CD14-positive monocyte (primary cell): ENCODE data around the gene DGKB. TPM values are rescaled to one million over a fixed set of nuclear protein-coding genes. Genes with fewer than 3 reads are reported as not detected.

Experiments
- DNase-seq, 3 donors: peaks; one replicate each; pipeline ENCODE4 v3.0.0-alpha.2; 2011 to 2022
- H2AFZ ChIP-seq: 2 replicates; pipeline ENCODE4 v1.6.0; 2012; ENCODE audit warnings: mild to moderate bottlenecking, low read depth, low read length, inconsistent platforms; ENCODE audit not compliant: insufficient read depth, poor library complexity, severe bottlenecking
- H3K27ac ChIP-seq, 2 donors: 1 replicate in 1 of 2; 2 replicates in 1 of 2; pipeline ENCODE4 v1.5.1; 2012 to 2013; ENCODE audit warnings: low read length in 2 of 2, control low read depth in 1 of 2, inconsistent platforms in 1 of 2, low read depth in 1 of 2, mild to moderate bottlenecking in 1 of 2
- H3K27me3 ChIP-seq, 2 donors: one replicate each; pipeline versions ENCODE4 v1.6.0 to v1.6.1; 2011 to 2013; ENCODE audit warnings: low read length in 2 of 2; ENCODE audit not compliant: control insufficient read depth in 2 of 2, insufficient read depth in 2 of 2
- H3K36me3 ChIP-seq, 2 donors: replicated peaks in 1 of 2; 1 replicate in 1 of 2; 2 replicates in 1 of 2; pipeline versions ENCODE4 v1.5.1 to v1.6.1; 2012 to 2013; ENCODE audit warnings: low read length in 2 of 2, control low read depth in 1 of 2, inconsistent platforms in 1 of 2, mild to moderate bottlenecking in 1 of 2; ENCODE audit not compliant: insufficient read depth in 2 of 2, control insufficient read depth in 1 of 2
- H3K4me1 ChIP-seq, 2 donors: 1 replicate in 1 of 2; 2 replicates in 1 of 2; pipeline versions ENCODE4 v1.5.1 to v1.6.1; 2012 to 2013; ENCODE audit warnings: low read length in 2 of 2, control low read depth in 1 of 2, inconsistent platforms in 1 of 2, mild to moderate bottlenecking in 1 of 2, moderate library complexity in 1 of 2; ENCODE audit not compliant: insufficient read depth in 2 of 2, control insufficient read depth in 1 of 2
- H3K4me2 ChIP-seq: replicated peaks from 2 replicates; pipeline ENCODE3; 2012; ENCODE audit warnings: low read length, moderate library complexity, mild to moderate bottlenecking; ENCODE audit not compliant: poor library complexity, severe bottlenecking; ENCODE audit errors: extremely low read depth
- H3K4me3 ChIP-seq, 3 experiments: fragments of 200-600 bp in 1 of 3; sonication (generic) in 1 of 3; replicated peaks in 1 of 3; 1 replicate in 2 of 3; 2 replicates in 1 of 3; pipeline ENCODE4 v1.5.1; 2011 to 2013; ENCODE audit warnings: low read length in 3 of 3, mild to moderate bottlenecking in 3 of 3, control low read depth in 2 of 3, low read depth in 2 of 3, inconsistent platforms in 1 of 3, moderate library complexity in 1 of 3
- H3K79me2 ChIP-seq: 2 replicates; pipeline ENCODE4 v1.6.0; 2012; ENCODE audit warnings: mild to moderate bottlenecking, control low read depth, inconsistent platforms, low read length, moderate library complexity; ENCODE audit not compliant: insufficient read depth
- H3K9ac ChIP-seq: 2 replicates; pipeline ENCODE4 v1.6.0; 2017; ENCODE audit warnings: low read length, mild to moderate bottlenecking; ENCODE audit not compliant: insufficient read depth, poor library complexity, severe bottlenecking
- H3K9me3 ChIP-seq, 2 donors: replicated peaks in 1 of 2; 1 replicate in 1 of 2; 2 replicates in 1 of 2; pipeline versions ENCODE4 v1.5.1 to v1.6.1; 2012 to 2013; ENCODE audit warnings: low read length in 2 of 2, control low read depth in 1 of 2; ENCODE audit not compliant: control insufficient read depth in 1 of 2, insufficient read depth in 1 of 2
- H4K20me1 ChIP-seq: 2 replicates; pipeline ENCODE4 v1.6.0; 2012; ENCODE audit warnings: mild to moderate bottlenecking, low read length, control low read depth, moderate library complexity; ENCODE audit not compliant: insufficient read depth
- H3K27ac Mint-ChIP-seq, 7 donors: one replicate each; pipeline ENCODE4 v1.8.0; 2020; ENCODE audit warnings: mild to moderate bottlenecking in 7 of 7, mixed read lengths in 7 of 7, moderate library complexity in 6 of 7, inconsistent platforms in 2 of 7
- H3K27me3 Mint-ChIP-seq, 3 donors: one replicate each; pipeline ENCODE4 v1.8.0; 2021 to 2022; ENCODE audit warnings: low read depth in 3 of 3, mild to moderate bottlenecking in 3 of 3, mixed read lengths in 3 of 3, moderate library complexity in 3 of 3, inconsistent platforms in 1 of 3
- H3K36me3 Mint-ChIP-seq, 2 donors: one replicate each; pipeline ENCODE4 v1.8.0; 2020; ENCODE audit warnings: mixed read lengths in 2 of 2, inconsistent platforms in 1 of 2, mild to moderate bottlenecking in 1 of 2
- H3K4me1 Mint-ChIP-seq: one replicate; pipeline ENCODE4 v1.8.0; 2020; ENCODE audit warnings: mild to moderate bottlenecking, mixed read lengths
- H3K4me3 Mint-ChIP-seq, 2 donors: one replicate each; pipeline ENCODE4 v1.8.0; 2020; ENCODE audit warnings: mild to moderate bottlenecking in 2 of 2, mixed read lengths in 2 of 2, moderate library complexity in 1 of 2
- H3K9me3 Mint-ChIP-seq, 7 donors: one replicate each; pipeline ENCODE4 v1.8.0; 2020 to 2022; ENCODE audit warnings: mixed read lengths in 7 of 7, mild to moderate bottlenecking in 6 of 7, moderate library complexity in 6 of 7, inconsistent platforms in 2 of 7
- CTCF ChIP-seq: fragments of 200-600 bp; IDR thresholded peaks from one replicate; pipeline ENCODE4 v1.8.0; 2022; ENCODE audit warnings: antibody characterized with exemption, mild to moderate bottlenecking
- WGBS: methylation state at CpG from one replicate; pipeline ENCODE4 v1.1.5; 2013; ENCODE audit warnings: missing lambda C conversion rate; ENCODE audit not compliant: insufficient coverage; 5-methylcytosine and 5-hydroxymethylcytosine counted together
- intact Hi-C, 2 donors: fragments of 100-400 bp; cut with micrococcal nuclease; formaldehyde crosslinking; loops; one replicate each; pipeline versions ENCODE4 v1.15.0 to v1.15.1; 2023
- polyA plus RNA-seq, 3 donors: library from polyadenylated mRNA; depleted of rRNA in 1 of 3; unstranded in 2 of 3; stranded (reverse) in 1 of 3; fragments of 300-500 nt in 2 of 3; fragments of >200 nt in 1 of 3; fragmentation: Illumina TruSeq in 2 of 3; gene quantifications; 1 replicate in 2 of 3; 2 replicates in 1 of 3; pipeline ENCODE4 v1.2.3, GENCODE V29; 2012 to 2021

DGKB gene
- polyA plus RNA-seq, 3 donors, result not detected

DNA sequence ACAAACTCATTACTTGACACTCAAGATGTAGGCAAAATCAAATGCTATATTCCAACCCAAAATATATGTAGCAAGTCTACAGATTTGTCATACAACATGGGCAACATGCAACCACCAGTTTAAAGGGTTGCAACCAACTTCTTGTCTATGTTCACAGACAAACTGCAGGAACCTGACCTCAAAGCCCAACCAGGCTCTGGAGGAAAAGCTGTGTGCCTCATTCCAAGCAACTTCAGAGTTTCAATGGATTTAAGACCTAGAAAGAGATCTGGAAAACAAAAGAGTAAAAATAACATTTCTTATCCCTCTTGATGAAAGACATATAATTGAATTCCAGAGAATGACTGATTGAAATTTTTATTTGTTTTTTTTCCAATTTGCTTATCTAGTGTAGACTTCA, 612.6 kb downstream of the DGKB start:
- Histone ChIP-seq H2AFZ (no peak overlapping the region), H4K20me1 (no peaks in the 10 kb centered on the region), H3K9me3 (peaks cover 0 to 4% of the 10 kb centered on the region in 2 donors), H3K27ac (no peak overlapping the region), H3K4me3 (no peak overlapping the region), H3K4me2 (no peak overlapping the region), H3K27me3 (no peaks in the 10 kb centered on the region), H3K4me1 (no peaks in the 10 kb centered on the region), H3K79me2 (no peaks in the 10 kb centered on the region), H3K36me3 (no peaks in the 10 kb centered on the region), H3K9ac (no peak overlapping the region)
- no peaks in the 10 kb centered on the region for H3K4me1 Mint-ChIP-seq
- no peak overlapping the region for H3K4me3 Mint-ChIP-seq
- intact Hi-C loops, result no loop called here
- H3K36me3 Mint-ChIP-seq, result no peaks in the 10 kb centered on the region
- no peak for DNase-seq
- peaks cover 0 to 4% (median 2%) of the 10 kb centered on the region in 7 donors for H3K9me3 Mint-ChIP-seq
- no peaks in the 10 kb centered on the region for H3K27me3 Mint-ChIP-seq
- no peak for TF ChIP-seq CTCF
- H3K27ac Mint-ChIP-seq, result no peak overlapping the region

- H3K9ac ChIP-seq, result no peak overlapping the region
- H3K9me3 Mint-ChIP-seq, result peaks cover 0 to 4% (median under 1%) of the 10 kb centered on the region in 7 donors
- TF ChIP-seq CTCF, result no peak
- H3K4me3 Mint-ChIP-seq, result no peak overlapping the region
- H3K4me2 ChIP-seq, result no peak overlapping the region
- H3K27ac ChIP-seq, result no peak overlapping the region
- intact Hi-C loops, result no loop called here
- no peaks in the 10 kb centered on the region for H4K20me1 ChIP-seq
- H3K4me3 ChIP-seq, result no peak overlapping the region
- peak overlapping the region in 1 of 7 donors; percentile 43 for H3K27ac Mint-ChIP-seq
- no CpG with 5 or more reads among the region's 3 CpGs for WGBS
- peaks cover 0 to 4% of the 10 kb centered on the region in 2 donors for H3K9me3 ChIP-seq
- DNase-seq, result no peak
- no peaks in the 10 kb centered on the region for H3K79me2 ChIP-seq
- H3K4me1 Mint-ChIP-seq, result no peaks in the 10 kb centered on the region
- no peak overlapping the region for H2AFZ ChIP-seq
- H3K4me1 ChIP-seq, result no peaks in the 10 kb centered on the region
- no peaks in the 10 kb centered on the region for H3K36me3 ChIP-seq
- no peaks in the 10 kb centered on the region for H3K27me3 Mint-ChIP-seq
- H3K36me3 Mint-ChIP-seq, result no peaks in the 10 kb centered on the region
- no peaks in the 10 kb centered on the region for H3K27me3 ChIP-seq
These were observed 613.9 kb downstream of the DGKB start for GRCh38 chr7:14288701-14289100.
